GM04504 (cell line): ENCODE results near the gene SIX6.

Experiments used
- DNase-seq: peaks from one replicate; pipeline ENCODE4 v3.0.0-alpha.2; 2012; ENCODE audit warnings: low read depth

SIX6 gene

DNA sequence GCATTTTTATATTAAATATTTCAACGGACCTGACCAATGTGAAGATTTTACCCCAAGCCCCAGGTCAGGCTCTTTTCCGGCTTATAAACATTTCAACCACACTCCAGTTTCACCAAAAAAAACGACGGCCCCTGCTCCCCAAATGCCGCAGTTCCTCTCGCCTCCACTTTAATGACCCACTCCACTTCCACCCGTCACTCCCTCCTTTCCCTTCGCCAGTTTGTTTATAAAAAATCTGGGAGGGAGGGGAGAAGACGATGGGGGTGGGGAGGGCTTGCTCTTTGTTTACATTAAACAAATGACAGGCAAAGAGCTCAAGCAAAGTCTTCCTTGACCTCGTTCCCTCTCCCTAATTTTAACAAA lies 5.4 kb downstream of the SIX6 start:
- DNase-seq: no peak

DNA sequence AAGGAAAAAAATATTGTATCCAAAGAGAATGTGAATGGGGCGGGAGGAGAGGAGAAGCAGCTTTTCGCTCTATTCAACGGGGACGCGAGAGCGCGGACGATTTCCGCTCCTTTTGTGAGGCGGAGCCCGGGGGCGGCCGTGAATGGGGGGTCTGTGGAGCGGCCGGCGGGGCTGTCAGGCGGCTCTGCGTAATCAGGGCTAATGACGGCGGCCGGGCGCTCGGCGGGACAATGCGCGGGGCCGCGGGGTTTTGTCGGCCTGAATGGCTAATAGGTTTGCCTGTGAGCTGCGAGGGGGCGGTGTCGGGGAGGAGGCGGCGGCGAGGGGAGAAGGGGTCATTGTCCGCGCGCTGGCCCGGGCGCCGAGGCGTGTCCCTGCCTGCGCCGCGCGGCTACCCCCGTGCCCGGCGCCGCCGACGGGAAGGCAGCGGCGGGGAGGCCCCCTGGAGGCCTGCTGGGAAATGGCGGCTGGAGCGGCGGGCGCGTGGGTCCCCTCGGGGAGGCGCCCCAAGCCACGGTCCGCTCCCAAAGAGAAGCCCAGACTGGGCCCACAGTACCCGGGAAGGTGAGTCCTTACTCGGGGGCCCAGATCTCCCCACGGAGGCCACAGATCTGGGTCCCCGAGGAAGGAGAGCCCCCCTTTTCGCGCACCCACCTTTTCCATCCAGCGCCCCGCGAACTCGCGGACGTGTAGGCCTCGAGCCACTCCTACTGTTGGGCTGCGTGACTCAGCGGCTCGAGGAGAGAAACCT lies 6.0 kb downstream of the SIX6 start:
- DNase-seq: no peak

GRCh38 chr14:60515511-60516289 lies 6.8 kb downstream of the SIX6 start:
- no peak for DNase-seq

GRCh38 chr14:60532442-60532841 lies 23.5 kb downstream of the SIX6 start:
- no peak for DNase-seq

GRCh38 chr14:60537663-60538062 lies 28.7 kb downstream of the SIX6 start:
- DNase-seq: no peak

DNA sequence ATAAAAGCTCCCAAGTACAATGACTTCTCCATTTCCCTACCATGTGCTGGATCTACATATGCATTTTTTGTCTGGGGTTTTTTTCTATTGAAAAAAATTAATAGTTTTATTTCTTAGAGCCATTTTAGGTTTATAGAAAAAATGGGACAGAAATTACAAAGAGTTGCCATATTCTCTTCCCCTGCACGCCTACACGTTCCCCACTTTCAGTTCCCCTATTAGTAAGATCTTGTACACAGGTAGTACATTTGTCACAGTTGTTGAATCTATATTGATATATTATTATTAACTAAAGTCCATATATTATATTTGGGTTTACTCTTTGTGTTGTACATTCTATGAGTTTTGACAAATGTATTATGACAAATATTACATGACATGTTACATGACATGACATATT lies 35.7 kb downstream of the SIX6 start:
- no peak for DNase-seq

GRCh38 chr14:60553808-60554207 lies 44.9 kb downstream of the SIX6 start:
- DNase-seq: no peak

- no peak for DNase-seq
Measured at GRCh38 chr14:60561845-60562746, 53.1 kb downstream of the SIX6 start.
